ENCODE measurements around the gene PRICKLE3.
"Not testable (repeated sequence)": the region's sequence is repeated elsewhere in the genome, so short reads cannot be mapped to it uniquely, and the experiment has no call there.

Gene PRICKLE3

DNA sequence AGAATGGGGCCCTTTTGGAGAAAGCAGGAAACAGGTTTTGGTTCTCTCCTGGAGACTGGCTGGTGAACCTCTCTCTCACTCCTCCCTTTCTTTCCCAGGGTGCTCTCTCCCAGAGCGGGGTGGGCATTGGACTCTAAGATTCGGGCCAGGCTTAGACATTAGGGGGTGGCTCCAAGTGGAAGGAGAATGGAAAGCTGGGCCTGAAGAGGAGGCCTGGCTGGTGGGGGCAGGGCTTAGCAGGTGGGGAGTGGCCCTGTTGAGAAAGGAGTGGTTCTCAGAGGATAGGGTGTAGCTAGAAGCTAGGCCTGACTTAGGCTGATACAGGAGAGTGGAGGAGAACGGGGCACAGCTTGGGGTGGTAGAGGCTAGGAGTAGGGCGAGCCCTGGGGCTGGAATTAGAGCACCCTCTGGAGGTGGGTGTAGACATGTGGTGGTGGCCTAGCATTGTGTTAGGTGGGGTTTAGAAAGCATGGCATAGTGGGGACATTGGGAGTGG is 8.8 kb downstream of the PRICKLE3 start:
- H3K4me2 ChIP-seq (ENCODE audit: low read length): no peak overlapping the region
- no peak overlapping the region for H3K4me3 ChIP-seq (ENCODE audit: low read length)
- H3K4me1 ChIP-seq (ENCODE audit: control insufficient read depth, low read depth, low read length): no peaks in the 10 kb centered on the region
- no peak overlapping the region for H2BK120ac ChIP-seq (ENCODE audit: low read depth, low read length)
- no peak overlapping the region for H3K9ac ChIP-seq (ENCODE audit: low read length)
- no peak overlapping the region for H4K5ac ChIP-seq (ENCODE audit: low read length)
- no peak overlapping the region for H3K56ac ChIP-seq (ENCODE audit: low read length)
- no peak overlapping the region for H3K27ac ChIP-seq (ENCODE audit: low read depth, low read length)
- no peak overlapping the region for H3K4ac ChIP-seq (ENCODE audit: low read depth, low read length)
- no peak overlapping the region for H3K23ac ChIP-seq (ENCODE audit: low read length)
- WGBS (ENCODE audit: extremely low coverage, insufficient coverage, low lambda C conversion rate): no CpG with 5 or more reads among the region's 4 CpGs
- no peaks in the 10 kb centered on the region for H3K79me2 ChIP-seq (ENCODE audit: control insufficient read depth, insufficient read depth, low read length)
- H3K79me1 ChIP-seq (ENCODE audit: low read length): no peaks in the 10 kb centered on the region
- DNase-seq: no peak
- no peak overlapping the region for H4K8ac ChIP-seq (ENCODE audit: low read depth, low read length)
- H3K18ac ChIP-seq (ENCODE audit: low read length): no peak overlapping the region
- H2BK15ac ChIP-seq (replicated peaks; ENCODE audit: low read depth): no peak overlapping the region
- no peaks in the 10 kb centered on the region for H3K27me3 ChIP-seq (ENCODE audit: insufficient read depth, low read length, poor library complexity)
- H2BK5ac ChIP-seq (ENCODE audit: low read length): no peak overlapping the region
- H2AK5ac ChIP-seq (ENCODE audit: low read length): no peak overlapping the region
- H3K36me3 ChIP-seq (ENCODE audit: control insufficient read depth, insufficient read depth, low read length): no peaks in the 10 kb centered on the region

DNA sequence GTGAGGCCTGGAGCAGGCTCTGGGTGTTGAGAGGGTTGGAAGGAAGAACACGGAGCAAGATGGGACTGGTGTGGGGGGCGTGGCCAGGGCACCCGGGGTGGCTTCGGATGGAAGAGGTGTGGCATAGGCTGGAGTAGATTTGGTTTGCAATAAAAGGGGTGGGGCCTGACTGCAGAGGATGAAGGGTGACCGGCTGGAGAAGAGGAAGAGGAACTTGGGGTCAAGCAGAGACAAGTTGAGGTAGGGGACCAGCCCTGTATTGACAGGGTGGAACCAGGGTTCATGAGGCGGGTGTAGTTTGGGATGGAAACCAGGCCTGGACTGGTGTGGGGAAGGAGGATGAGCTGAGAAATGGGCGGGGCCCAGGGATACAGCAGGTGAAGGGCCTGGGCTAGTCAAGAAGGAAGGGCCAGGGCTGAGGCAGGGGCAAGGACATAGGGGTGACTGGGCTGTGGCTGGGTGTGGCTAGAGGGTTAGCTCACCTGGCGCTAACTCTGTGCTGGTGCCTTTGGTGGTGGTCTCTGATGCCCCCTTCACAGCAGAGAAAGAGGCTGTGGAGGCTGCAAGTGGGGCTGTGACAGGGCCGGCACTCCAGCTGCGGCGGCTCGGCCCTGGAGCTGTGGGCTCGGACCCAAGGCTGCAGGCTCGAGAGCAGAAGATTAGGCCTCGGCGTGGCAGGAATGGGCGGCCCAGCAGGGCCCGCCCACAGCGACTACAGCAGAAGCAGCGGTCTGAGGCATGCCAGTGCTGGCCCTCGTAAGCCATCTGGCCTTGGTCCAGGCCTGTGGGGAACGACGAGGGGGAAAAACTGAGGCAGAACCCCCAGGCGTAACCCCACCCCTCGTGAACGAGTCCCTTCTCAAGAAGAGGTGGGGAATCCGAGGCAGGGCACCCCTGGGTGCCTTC is 9.5 kb downstream of the PRICKLE3 start:
- H4K5ac ChIP-seq (ENCODE audit: low read length): no peak overlapping the region
- H2BK15ac ChIP-seq (replicated peaks; ENCODE audit: low read depth): no peak overlapping the region
- H3K23ac ChIP-seq (ENCODE audit: low read length): no peak overlapping the region
- WGBS (ENCODE audit: extremely low coverage, insufficient coverage, low lambda C conversion rate): no CpG with 5 or more reads among the region's 27 CpGs
- no peak overlapping the region for H4K8ac ChIP-seq (ENCODE audit: low read depth, low read length)
- no peaks in the 10 kb centered on the region for H3K4me1 ChIP-seq (ENCODE audit: control insufficient read depth, low read depth, low read length)
- H3K27me3 ChIP-seq (ENCODE audit: insufficient read depth, low read length, poor library complexity): no peaks in the 10 kb centered on the region
- H3K56ac ChIP-seq (ENCODE audit: low read length): no peak overlapping the region
- no peak overlapping the region for H3K4me2 ChIP-seq (ENCODE audit: low read length)
- H2AK5ac ChIP-seq (ENCODE audit: low read length): no peak overlapping the region
- H3K79me2 ChIP-seq (ENCODE audit: control insufficient read depth, insufficient read depth, low read length): no peaks in the 10 kb centered on the region
- no peak overlapping the region for H3K9ac ChIP-seq (ENCODE audit: low read length)
- H3K79me1 ChIP-seq (ENCODE audit: low read length): no peaks in the 10 kb centered on the region
- no peak overlapping the region for H3K27ac ChIP-seq (ENCODE audit: low read depth, low read length)
- H3K36me3 ChIP-seq (ENCODE audit: control insufficient read depth, insufficient read depth, low read length): no peaks in the 10 kb centered on the region
- H2BK120ac ChIP-seq (ENCODE audit: low read depth, low read length): no peak overlapping the region
- H2BK5ac ChIP-seq (ENCODE audit: low read length): no peak overlapping the region
- H3K18ac ChIP-seq (ENCODE audit: low read length): no peak overlapping the region
- no peak for DNase-seq
- no peak overlapping the region for H3K4ac ChIP-seq (ENCODE audit: low read depth, low read length)
- no peak overlapping the region for H3K4me3 ChIP-seq (ENCODE audit: low read length)

DNA sequence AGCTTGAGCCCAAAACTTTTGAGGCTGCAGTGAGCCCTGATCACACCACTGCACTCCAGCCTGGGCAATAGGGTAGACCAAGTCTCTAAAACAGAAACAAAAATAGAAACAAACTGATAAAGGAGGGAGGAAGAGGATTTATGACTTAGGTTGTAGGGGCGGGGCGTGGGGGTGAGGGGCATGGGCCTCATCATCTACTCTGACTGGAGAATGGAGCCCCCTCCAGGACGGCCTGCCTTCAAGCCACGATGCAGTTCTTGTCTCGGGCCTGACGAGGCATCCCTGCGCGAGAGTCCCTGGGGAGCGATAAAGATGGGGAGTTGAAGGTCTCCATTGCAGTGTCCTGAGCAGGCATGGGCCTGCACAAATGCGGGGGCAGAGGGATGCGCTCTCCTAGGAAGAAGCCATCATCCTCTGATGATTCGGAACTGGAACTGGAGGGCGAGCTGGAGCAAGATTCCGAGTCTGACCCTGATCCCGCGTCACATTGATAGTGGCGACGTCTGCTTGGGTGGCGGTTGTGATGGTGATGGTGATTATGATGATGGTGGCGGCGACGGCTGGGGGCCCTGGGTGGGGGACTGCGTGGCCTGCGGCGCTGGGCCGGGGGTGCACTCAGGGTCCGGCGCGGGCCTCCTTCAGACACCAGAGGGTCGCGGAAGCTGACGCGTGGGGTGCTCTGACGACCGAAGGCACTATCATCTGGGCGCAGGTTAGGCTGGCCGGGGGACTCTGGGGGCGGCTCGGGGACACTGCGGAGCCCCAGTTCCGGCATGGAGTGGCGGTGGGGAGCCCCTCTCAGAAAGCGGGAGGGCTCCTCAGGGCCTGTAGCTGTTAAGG is 10.5 kb downstream of the PRICKLE3 start:
- Histone ChIP-seq H3K23ac (ENCODE audit: low read length) (no peak overlapping the region), H3K36me3 (ENCODE audit: control insufficient read depth, insufficient read depth, low read length) (no peaks in the 10 kb centered on the region), H3K27ac (ENCODE audit: low read depth, low read length) (no peak overlapping the region), H3K18ac (ENCODE audit: low read length) (no peak overlapping the region), H3K79me1 (ENCODE audit: low read length) (no peaks in the 10 kb centered on the region), H3K4me3 (ENCODE audit: low read length) (no peak overlapping the region), H3K4me1 (ENCODE audit: control insufficient read depth, low read depth, low read length) (no peaks in the 10 kb centered on the region), H3K9ac (ENCODE audit: low read length) (no peak overlapping the region), H3K4me2 (ENCODE audit: low read length) (no peak overlapping the region), H3K4ac (ENCODE audit: low read depth, low read length) (no peak overlapping the region), H2BK15ac (replicated peaks; ENCODE audit: low read depth) (no peak overlapping the region), H3K79me2 (ENCODE audit: control insufficient read depth, insufficient read depth, low read length) (no peaks in the 10 kb centered on the region), H4K5ac (ENCODE audit: low read length) (no peak overlapping the region), H4K8ac (ENCODE audit: low read depth, low read length) (no peak overlapping the region), H3K56ac (ENCODE audit: low read length) (no peak overlapping the region), H2BK5ac (ENCODE audit: low read length) (no peak overlapping the region), H2AK5ac (ENCODE audit: low read length) (no peak overlapping the region), H3K27me3 (ENCODE audit: insufficient read depth, low read length, poor library complexity) (no peaks in the 10 kb centered on the region), H2BK120ac (ENCODE audit: low read depth, low read length) (no peak overlapping the region)
- WGBS (ENCODE audit: extremely low coverage, insufficient coverage, low lambda C conversion rate): no CpG with 5 or more reads among the region's 43 CpGs
- DNase-seq: no peak

DNA sequence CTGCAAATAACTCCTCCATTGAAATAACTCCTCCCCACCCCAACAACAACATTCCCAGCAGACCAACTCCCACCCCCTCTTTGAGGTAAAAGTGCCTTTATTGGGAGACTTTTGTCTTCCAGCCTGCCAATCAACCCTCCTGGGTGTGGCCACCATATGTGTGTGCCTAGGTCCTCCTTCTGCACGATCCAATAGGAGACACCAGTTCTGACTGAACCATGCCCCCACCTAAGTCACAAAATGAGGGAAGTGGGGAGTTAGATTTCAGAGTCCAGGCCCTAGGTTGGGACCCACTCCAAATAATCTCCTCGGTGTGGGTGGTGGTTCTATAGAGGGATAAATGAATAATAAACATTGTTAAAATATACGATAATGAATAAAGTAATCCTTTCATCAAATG is 11.4 kb downstream of the PRICKLE3 start:
- no peak overlapping the region for H3K23ac ChIP-seq (ENCODE audit: low read length)
- H3K56ac ChIP-seq (ENCODE audit: low read length): no peak overlapping the region
- no CpG with 5 or more reads among the region's 3 CpGs for WGBS (ENCODE audit: extremely low coverage, insufficient coverage, low lambda C conversion rate)
- no peak overlapping the region for H2BK15ac ChIP-seq (replicated peaks; ENCODE audit: low read depth)
- H3K9ac ChIP-seq (ENCODE audit: low read length): no peak overlapping the region
- no peak overlapping the region for H3K4me2 ChIP-seq (ENCODE audit: low read length)
- peak; percentile 37 for DNase-seq
- H3K4me3 ChIP-seq (ENCODE audit: low read length): no peak overlapping the region
- H3K27me3 ChIP-seq (ENCODE audit: insufficient read depth, low read length, poor library complexity): no peaks in the 10 kb centered on the region
- H3K4ac ChIP-seq (ENCODE audit: low read depth, low read length): no peak overlapping the region
- no peak overlapping the region for H4K8ac ChIP-seq (ENCODE audit: low read depth, low read length)
- H2BK120ac ChIP-seq (ENCODE audit: low read depth, low read length): no peak overlapping the region
- H3K4me1 ChIP-seq (ENCODE audit: control insufficient read depth, low read depth, low read length): no peaks in the 10 kb centered on the region
- no peaks in the 10 kb centered on the region for H3K79me2 ChIP-seq (ENCODE audit: control insufficient read depth, insufficient read depth, low read length)
- H3K18ac ChIP-seq (ENCODE audit: low read length): no peak overlapping the region
- H4K5ac ChIP-seq (ENCODE audit: low read length): no peak overlapping the region
- no peaks in the 10 kb centered on the region for H3K36me3 ChIP-seq (ENCODE audit: control insufficient read depth, insufficient read depth, low read length)
- H3K27ac ChIP-seq (ENCODE audit: low read depth, low read length): no peak overlapping the region
- H3K79me1 ChIP-seq (ENCODE audit: low read length): no peaks in the 10 kb centered on the region
- no peak overlapping the region for H2BK5ac ChIP-seq (ENCODE audit: low read length)
- no peak overlapping the region for H2AK5ac ChIP-seq (ENCODE audit: low read length)

DNA sequence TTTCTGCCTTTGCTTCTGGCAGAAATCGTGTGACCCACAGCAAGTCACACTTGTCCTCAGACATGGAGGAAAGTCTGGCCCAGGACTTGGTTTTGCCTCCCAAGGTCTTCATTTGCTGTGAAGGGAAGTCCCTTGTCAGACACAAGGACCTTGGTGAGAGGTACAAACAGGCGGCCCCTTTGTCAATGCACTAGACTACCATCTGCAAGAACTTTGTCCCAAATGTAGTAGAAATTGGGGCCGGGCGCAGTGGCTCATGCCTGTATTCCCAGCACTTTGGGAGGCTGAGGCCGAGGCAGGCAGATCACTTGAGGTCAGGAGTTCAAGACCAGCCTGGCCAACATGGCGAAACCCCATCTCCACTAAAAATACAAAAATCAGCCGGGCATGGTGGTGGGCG is 12.6 kb downstream of the PRICKLE3 start:
- not testable (repeated sequence) for H3K79me1 ChIP-seq (ENCODE audit: low read length); H3K36me3 ChIP-seq (ENCODE audit: control insufficient read depth, insufficient read depth, low read length); H3K27ac ChIP-seq (ENCODE audit: low read depth, low read length); H4K8ac ChIP-seq (ENCODE audit: low read depth, low read length); H2BK120ac ChIP-seq (ENCODE audit: low read depth, low read length); H3K23ac ChIP-seq (ENCODE audit: low read length); H3K27me3 ChIP-seq (ENCODE audit: insufficient read depth, low read length, poor library complexity); H2BK15ac ChIP-seq (replicated peaks; ENCODE audit: low read depth); H3K56ac ChIP-seq (ENCODE audit: low read length); H3K79me2 ChIP-seq (ENCODE audit: control insufficient read depth, insufficient read depth, low read length); H2AK5ac ChIP-seq (ENCODE audit: low read length); H2BK5ac ChIP-seq (ENCODE audit: low read length); H3K9ac ChIP-seq (ENCODE audit: low read length); H4K5ac ChIP-seq (ENCODE audit: low read length); H3K4me1 ChIP-seq (ENCODE audit: control insufficient read depth, low read depth, low read length); H3K4me2 ChIP-seq (ENCODE audit: low read length); H3K18ac ChIP-seq (ENCODE audit: low read length); H3K4me3 ChIP-seq (ENCODE audit: low read length); DNase-seq; H3K4ac ChIP-seq (ENCODE audit: low read depth, low read length)
- WGBS (ENCODE audit: extremely low coverage, insufficient coverage, low lambda C conversion rate): no CpG with 5 or more reads among the region's 8 CpGs
